Central memory CD8-positive, alpha-beta T cell (primary cell): Measurements from ENCODE around the gene STYK1.
"Not testable (repeated sequence)": the region's sequence is repeated elsewhere in the genome, so short reads cannot be mapped to it uniquely, and the experiment has no call there.

Experiments
- ATAC-seq: fragments of 150-1000 bp; cut with Tn5 transposase; replicated peaks from 2 replicates; pipeline ENCODE4 v1.10.0; 2022; ENCODE audit warnings: mild to moderate bottlenecking, moderate FRiP score, moderate number of reproducible peaks; ENCODE audit not compliant: poor library complexity, severe bottlenecking; ENCODE audit errors: extremely low read depth
- DNase-seq, 2 donors: peaks; one replicate each; pipeline ENCODE4 v3.0.0; 2021; ENCODE audit warnings: low spot score in 2 of 2
- H3K27ac Mint-ChIP-seq: one replicate; pipeline ENCODE4 v1.8.0; 2022; ENCODE audit warnings: low read depth, mild to moderate bottlenecking, moderate library complexity, mixed read lengths
- H3K27me3 Mint-ChIP-seq: one replicate; pipeline ENCODE4 v1.8.0; 2022; ENCODE audit warnings: mixed read lengths
- H3K36me3 Mint-ChIP-seq: one replicate; pipeline ENCODE4 v1.8.0; 2022; ENCODE audit warnings: mild to moderate bottlenecking, moderate library complexity, mixed read lengths; ENCODE audit not compliant: insufficient read depth
- H3K4me1 Mint-ChIP-seq: one replicate; pipeline ENCODE4 v1.8.0; 2022; ENCODE audit warnings: mixed read lengths
- H3K4me3 Mint-ChIP-seq: one replicate; pipeline ENCODE4 v1.8.0; 2022; ENCODE audit warnings: mild to moderate bottlenecking, moderate library complexity, mixed read lengths
- H3K9me3 Mint-ChIP-seq: one replicate; pipeline ENCODE4 v1.8.0; 2022; ENCODE audit warnings: mixed read lengths

The STYK1 gene

DNA sequence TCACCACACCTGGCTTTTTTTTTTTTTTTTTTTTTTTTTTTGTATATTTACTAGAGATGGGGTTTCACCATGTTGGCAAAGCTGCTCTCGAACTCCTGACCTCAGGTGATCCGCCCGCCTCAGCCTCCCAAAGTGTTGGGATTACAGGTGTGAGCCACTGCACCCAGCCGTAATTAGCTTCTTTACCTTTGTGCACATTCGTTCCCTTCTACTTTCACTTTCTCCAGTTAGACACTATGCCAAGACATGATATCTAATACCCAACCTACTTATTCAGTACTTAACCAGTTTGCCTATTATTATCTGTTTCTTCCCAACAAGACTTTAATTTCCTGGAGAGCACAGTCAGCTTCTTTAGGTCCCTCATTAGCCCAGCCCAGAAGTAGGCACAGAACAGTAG, 5.3 kb downstream of the STYK1 start:
- H3K9me3 Mint-ChIP-seq, result no peaks in the 10 kb centered on the region
- H3K27ac Mint-ChIP-seq, result peak overlapping the region; percentile 71
- DNase-seq (no peak), ATAC-seq (no peak)
- peaks cover 11% of the 10 kb centered on the region for H3K36me3 Mint-ChIP-seq
- no peaks in the 10 kb centered on the region for H3K27me3 Mint-ChIP-seq
- peak overlapping the region; percentile 67 for H3K4me3 Mint-ChIP-seq
- H3K4me1 Mint-ChIP-seq, result peaks cover 54% of the 10 kb centered on the region

DNA sequence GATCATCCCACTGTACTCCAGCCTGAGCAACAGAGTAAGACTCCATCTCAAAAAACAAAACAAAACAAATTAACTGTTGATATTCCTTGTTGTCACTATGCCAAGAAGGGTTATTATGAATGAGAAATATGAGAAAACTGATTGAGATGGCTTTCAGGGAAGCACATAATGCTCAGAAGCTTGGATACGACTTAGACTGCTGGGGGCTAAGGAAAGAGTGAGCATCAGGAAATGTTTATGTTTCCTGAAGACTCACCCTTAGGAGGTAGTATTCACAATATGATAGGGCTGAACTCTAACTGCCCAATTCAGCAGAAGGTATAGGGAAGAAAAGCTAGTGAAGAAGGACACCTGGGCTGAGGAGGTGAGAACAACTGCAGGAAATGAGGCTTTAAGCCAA, 6.3 kb downstream of the STYK1 start:
- Mint-ChIP-seq H3K4me1 (peaks cover 44% of the 10 kb centered on the region), H3K9me3 (no peaks in the 10 kb centered on the region), H3K27ac (no peak overlapping the region), H3K4me3 (peak overlapping the region; percentile 67), H3K36me3 (peaks cover 4% of the 10 kb centered on the region), H3K27me3 (no peaks in the 10 kb centered on the region)
- DNase-seq (no peak), ATAC-seq (no peak)

DNA sequence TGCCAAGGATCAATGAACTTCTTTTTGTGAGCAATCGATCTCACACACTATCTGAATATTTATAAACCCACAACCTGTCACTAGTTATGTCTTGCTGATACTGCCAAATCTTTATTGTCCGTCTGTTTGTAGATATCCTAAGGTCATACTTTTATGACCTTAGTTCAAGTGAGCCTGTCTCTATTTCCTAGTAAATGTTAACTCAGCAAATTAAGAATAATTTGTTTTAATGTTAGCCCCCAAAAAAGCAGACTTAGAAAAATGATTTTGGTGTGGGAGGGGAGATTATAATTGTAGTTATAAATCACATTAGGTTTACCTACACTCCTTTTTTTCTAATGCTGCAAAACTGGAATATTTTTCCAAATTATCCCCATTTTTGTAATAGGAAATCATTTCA, 9.4 kb downstream of the STYK1 start:
- DNase-seq (no peak), ATAC-seq (no peak)
- Mint-ChIP-seq H3K27me3 (no peaks in the 10 kb centered on the region), H3K27ac (no peak overlapping the region), H3K9me3 (no peaks in the 10 kb centered on the region), H3K36me3 (no peaks in the 10 kb centered on the region), H3K4me1 (peaks cover 20% of the 10 kb centered on the region), H3K4me3 (no peak overlapping the region)

DNA sequence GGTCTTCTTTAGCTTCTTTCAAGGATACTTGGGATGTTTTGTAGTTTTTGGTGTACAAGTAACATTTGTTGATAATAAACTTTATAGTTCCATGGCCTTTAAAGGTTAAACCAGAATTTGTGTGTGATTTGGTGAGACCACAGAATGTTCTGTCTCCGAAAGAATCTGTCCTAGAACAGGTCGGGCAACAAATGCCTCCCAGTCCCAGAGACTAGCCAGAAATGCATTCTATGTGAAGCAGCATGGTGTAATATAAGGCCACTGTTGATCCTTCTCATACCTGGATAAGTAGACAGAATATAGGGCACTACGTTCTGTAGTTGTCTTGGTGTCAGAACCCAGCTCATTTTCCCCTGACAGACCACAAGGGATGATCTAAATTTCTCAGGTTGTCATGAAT, 10.0 kb downstream of the STYK1 start:
- DNase-seq (no peak), ATAC-seq (no peak)
- Mint-ChIP-seq H3K36me3 (no peaks in the 10 kb centered on the region), H3K27me3 (no peaks in the 10 kb centered on the region), H3K27ac (no peak overlapping the region), H3K9me3 (no peaks in the 10 kb centered on the region), H3K4me1 (peaks cover 14% of the 10 kb centered on the region), H3K4me3 (no peak overlapping the region)

DNA sequence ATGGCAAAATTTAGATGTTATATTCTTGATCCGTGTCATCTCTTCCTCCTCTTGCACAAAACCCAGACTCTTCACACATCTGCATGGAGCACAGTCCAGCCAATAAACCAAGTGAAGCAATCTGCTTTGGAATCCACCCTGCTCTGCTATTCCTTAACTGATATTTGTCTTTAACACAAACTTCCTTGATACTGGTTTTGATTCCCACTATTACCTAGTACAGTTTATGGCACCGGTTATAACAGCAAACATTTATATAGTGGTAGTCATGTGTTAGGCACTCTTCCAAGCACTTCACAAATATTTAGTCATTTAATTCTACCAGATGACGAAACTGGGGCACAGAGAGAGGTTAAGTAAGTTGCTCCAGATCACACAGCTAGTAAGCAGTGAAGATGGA, 12.5 kb downstream of the STYK1 start:
- Mint-ChIP-seq H3K36me3 (no peaks in the 10 kb centered on the region), H3K4me3 (no peak overlapping the region), H3K27ac (no peak overlapping the region), H3K4me1 (no peaks in the 10 kb centered on the region), H3K27me3 (no peaks in the 10 kb centered on the region), H3K9me3 (no peaks in the 10 kb centered on the region)
- ATAC-seq, result no peak
- DNase-seq, result no peak

DNA sequence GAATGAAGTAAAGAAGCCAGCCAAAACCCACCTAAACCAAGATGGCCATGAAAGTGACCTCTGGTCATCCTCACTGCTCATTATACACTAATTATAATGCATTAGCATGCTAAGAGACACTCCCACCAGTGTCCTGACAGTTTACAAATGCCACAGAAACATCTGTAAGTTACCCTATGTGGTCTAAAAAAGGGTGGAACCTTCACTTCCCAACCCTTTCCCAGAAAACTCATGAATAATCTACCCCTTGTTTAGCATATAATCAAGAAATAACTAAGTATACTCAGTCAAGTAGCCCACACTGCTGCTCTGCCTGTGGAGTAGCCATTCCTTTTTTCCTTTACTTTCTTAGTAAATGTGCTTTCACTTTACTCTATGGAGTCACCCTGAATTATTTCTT, 19.8 kb downstream of the STYK1 start:
- ATAC-seq (no peak), DNase-seq (no peak)
- H3K9me3 Mint-ChIP-seq, result no peaks in the 10 kb centered on the region
- H3K36me3 Mint-ChIP-seq, result peaks cover 3% of the 10 kb centered on the region
- H3K4me3 Mint-ChIP-seq, result no peak overlapping the region
- H3K27ac Mint-ChIP-seq, result no peak overlapping the region
- H3K27me3 Mint-ChIP-seq, result no peaks in the 10 kb centered on the region
- no peaks in the 10 kb centered on the region for H3K4me1 Mint-ChIP-seq

DNA sequence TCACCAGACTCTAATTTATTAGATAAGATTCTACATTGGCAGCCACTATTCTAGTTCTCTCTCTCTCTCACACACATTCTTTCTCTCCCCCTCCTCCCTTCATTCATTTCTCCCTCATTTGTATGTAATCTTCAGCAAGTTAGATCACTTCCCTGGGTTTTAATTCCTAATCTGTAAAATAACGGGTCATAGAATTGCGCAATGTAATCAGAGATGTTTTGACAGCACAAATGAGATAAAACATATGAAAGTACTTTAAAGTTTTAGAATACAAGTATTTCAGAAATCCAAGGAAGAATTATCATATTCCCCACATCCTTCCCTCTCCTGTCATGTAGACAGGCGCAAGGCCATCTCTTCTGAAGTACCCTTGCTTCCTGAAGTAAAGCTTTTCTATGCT, 21.7 kb downstream of the STYK1 start:
- peaks cover 4% of the 10 kb centered on the region for H3K36me3 Mint-ChIP-seq
- H3K27me3 Mint-ChIP-seq, result no peaks in the 10 kb centered on the region
- peaks cover 6% of the 10 kb centered on the region for H3K9me3 Mint-ChIP-seq
- no peak overlapping the region for H3K27ac Mint-ChIP-seq
- H3K4me1 Mint-ChIP-seq, result no peaks in the 10 kb centered on the region
- H3K4me3 Mint-ChIP-seq, result no peak overlapping the region
- no peak for ATAC-seq
- no peak for DNase-seq

DNA sequence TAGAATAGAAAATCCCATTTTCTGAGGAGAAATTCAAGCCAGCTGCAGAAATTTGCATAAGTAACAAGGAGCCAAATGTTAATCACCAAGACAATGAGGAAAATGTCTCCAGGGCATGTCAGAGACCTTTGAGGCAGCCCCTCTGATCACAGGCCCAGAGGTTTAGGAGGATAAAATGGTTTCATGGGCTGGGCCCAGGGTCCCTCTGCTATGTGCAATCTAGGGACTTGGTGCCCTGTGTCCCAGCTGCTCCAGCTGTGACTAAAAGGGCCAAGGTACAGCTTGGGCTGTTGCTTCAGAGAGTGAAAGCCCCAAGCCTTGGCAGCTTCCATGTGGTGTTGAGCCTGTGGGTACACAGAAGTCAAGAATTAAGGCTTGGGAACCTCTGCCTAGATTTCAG, 27.3 kb downstream of the STYK1 start:
- not testable (repeated sequence) for H3K4me3 Mint-ChIP-seq, H3K27me3 Mint-ChIP-seq, ATAC-seq, H3K27ac Mint-ChIP-seq, H3K36me3 Mint-ChIP-seq, DNase-seq, H3K4me1 Mint-ChIP-seq
- peaks cover 22% of the 10 kb centered on the region for H3K9me3 Mint-ChIP-seq

DNA sequence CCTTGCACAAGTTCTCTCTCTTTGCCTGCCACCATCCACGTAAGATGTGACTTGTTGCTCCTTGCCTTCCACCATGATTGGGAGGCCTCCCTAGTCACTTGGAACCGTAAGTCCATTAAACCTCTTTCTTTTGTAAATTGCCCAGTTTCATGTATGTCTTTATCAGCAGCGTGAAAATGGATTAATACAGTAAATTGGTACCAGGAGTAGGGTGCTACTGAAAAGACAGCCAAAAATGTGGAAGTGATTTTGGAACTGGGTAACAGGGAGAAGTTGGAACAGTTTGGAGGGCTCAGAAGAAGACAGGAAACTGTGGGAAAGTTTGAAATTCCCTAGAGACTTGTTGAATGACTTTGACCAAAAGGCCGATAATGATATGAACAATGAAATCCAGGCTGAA, 27.9 kb downstream of the STYK1 start:
- Mint-ChIP-seq H3K4me1 (no peaks in the 10 kb centered on the region), H3K4me3 (no peak overlapping the region), H3K9me3 (peaks cover 22% of the 10 kb centered on the region), H3K27ac (no peak overlapping the region), H3K36me3 (peaks cover 3% of the 10 kb centered on the region), H3K27me3 (no peaks in the 10 kb centered on the region)
- ATAC-seq (no peak), DNase-seq (no peak)

DNA sequence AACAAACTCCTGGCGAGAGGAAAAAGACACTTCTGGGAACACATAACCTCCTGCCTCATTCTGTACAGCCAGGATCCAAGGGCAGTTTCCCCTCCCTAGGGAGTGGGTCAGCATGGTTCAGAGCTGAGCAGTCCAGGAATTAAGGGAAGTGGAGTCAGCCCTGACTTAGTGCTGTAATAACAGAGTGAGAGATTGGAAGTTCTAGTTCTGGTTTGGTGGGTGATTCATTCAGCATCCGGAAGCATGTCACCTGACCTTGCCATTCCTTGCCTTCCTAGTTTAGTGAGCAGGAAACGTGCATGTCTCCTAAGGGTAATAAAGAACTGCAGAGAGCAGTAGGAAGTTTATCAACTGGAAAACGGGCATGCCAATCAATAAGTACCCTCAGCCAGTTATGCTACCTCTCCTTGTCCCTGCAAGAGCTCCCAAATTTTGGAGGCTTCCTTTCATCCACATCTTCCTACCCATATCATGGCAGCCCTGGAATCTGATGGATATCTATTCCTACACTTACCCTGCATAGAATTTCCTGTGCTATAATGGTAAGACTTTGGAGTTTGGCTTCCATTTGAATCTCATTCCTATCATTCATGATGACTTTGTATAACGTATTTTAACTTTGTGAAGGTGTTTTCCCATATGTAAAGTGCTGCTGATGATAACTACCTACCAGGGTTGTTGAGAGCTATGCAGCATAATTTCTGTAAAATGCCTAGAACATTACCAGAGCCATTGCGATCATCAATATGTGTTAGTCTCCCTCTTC, 31.9 kb downstream of the STYK1 start:
- peaks cover 16% of the 10 kb centered on the region for H3K9me3 Mint-ChIP-seq
- no peaks in the 10 kb centered on the region for H3K27me3 Mint-ChIP-seq
- H3K4me1 Mint-ChIP-seq, result no peaks in the 10 kb centered on the region
- peaks cover 4% of the 10 kb centered on the region for H3K36me3 Mint-ChIP-seq
- no peak overlapping the region for H3K27ac Mint-ChIP-seq
- ATAC-seq (no peak), DNase-seq (no peak)
- no peak overlapping the region for H3K4me3 Mint-ChIP-seq

DNA sequence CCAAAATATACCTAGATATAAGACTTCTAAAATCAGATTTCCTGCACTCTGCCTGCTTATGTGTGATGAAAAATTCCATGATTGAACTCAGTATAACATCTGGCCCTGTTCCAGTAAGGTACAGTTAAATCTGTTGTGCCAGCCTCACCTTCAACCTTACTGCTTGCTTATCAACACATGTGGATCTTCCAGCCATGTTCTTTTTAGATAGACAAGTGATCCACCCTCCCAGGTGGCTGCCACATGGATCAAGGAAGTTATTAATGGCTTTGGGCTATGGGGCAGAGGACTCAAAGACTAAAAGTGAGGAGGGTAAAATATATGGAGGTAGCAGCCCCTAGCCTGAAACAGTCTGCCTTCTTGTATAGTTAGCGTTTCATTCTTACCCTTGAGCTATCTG, 35.1 kb downstream of the STYK1 start:
- DNase-seq (no peak), ATAC-seq (no peak)
- Mint-ChIP-seq H3K4me3 (no peak overlapping the region), H3K9me3 (no peaks in the 10 kb centered on the region), H3K4me1 (no peaks in the 10 kb centered on the region), H3K27ac (no peak overlapping the region), H3K27me3 (no peaks in the 10 kb centered on the region), H3K36me3 (peaks cover 4% of the 10 kb centered on the region)

DNA sequence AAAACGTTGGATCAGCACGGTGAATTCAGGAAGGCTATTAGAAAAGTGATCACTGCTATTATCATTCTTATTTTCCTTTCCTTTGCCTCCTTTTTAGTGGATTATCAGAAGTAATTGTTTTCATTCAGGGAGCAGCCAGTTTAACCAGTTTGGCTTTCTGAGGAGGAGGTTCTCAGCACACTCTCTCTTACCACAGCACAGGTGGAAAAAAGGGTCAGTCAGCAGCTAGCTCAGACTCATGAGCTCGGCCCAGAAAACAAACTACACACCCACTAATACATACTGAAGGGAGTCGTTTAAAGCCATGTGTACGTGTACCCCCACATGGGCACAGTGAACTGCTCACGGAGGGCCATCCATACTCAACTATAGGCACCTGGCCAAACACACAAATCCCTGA, 37.2 kb downstream of the STYK1 start:
- H3K27me3 Mint-ChIP-seq, result no peaks in the 10 kb centered on the region
- H3K36me3 Mint-ChIP-seq, result peaks cover 6% of the 10 kb centered on the region
- no peak for DNase-seq
- no peak for ATAC-seq
- H3K4me1 Mint-ChIP-seq, result no peaks in the 10 kb centered on the region
- H3K27ac Mint-ChIP-seq, result no peak overlapping the region
- H3K9me3 Mint-ChIP-seq, result no peaks in the 10 kb centered on the region
- no peak overlapping the region for H3K4me3 Mint-ChIP-seq

DNA sequence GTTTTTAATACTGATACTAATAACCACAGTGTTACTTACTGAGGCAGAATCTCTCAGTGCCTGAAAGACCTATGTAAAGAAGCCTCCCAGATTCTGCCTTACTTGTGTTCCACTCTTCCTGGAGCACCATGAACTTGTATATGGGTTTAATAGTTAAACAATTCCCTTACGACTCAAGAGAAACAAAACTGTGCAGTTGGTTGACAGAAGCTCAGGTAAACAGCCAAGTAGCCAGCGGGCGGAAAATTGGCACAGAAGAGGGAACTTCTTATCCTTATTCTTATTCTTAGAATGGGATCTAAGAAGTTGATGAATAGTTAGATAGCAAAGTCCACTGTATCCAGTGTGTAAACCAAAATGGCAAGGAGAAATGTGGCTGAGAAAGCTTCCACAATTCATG, 37.7 kb downstream of the STYK1 start:
- Mint-ChIP-seq H3K4me1 (no peaks in the 10 kb centered on the region), H3K9me3 (no peaks in the 10 kb centered on the region), H3K27me3 (no peaks in the 10 kb centered on the region), H3K4me3 (no peak overlapping the region), H3K36me3 (peaks cover 6% of the 10 kb centered on the region), H3K27ac (no peak overlapping the region)
- DNase-seq, result no peak
- no peak for ATAC-seq
